HG02642 (cell line): ENCODE measurements around the gene EYS.
A peak's percentile ranks its signal among the peaks of the same experiment; 100 is the strongest.
"Not testable (repeated sequence)": the region's sequence is repeated elsewhere in the genome, so short reads cannot be mapped to it uniquely, and the experiment has no call there.

Source experiments
- ATAC-seq: cut with Tn5 transposase; IDR thresholded peaks from one replicate; pipeline ENCODE4 v1.9.1; 2021; ENCODE audit warnings: mild to moderate bottlenecking; ENCODE audit not compliant: unreplicated experiment, poor library complexity

The EYS gene

GRCh38 chr6:63910863-63911551 lies 1796.0 kb downstream of the EYS start:
- no peak for ATAC-seq

GRCh38 chr6:63904650-63905248 lies 1802.3 kb downstream of the EYS start:
- peak; percentile 54 for ATAC-seq

DNA sequence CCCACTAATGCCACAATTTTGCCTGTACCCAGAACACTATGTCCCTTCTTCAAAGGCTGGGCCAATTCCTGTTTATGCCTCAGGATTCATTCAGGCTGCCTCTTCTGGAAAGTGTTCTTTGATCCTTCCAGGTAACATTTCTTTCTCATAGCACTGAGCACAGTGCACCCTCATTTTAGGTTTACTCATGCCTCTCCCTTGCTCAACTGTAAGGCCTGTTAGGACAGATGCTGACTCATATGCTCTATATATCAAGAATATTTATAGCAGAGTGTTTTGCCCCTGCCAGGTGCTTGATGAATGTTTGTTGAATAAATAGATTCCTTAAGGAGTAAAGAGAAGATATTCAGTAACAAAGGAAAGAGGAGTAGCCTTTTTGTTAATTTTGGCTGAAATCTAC lies 1807.5 kb downstream of the EYS start:
- ATAC-seq = no peak

GRCh38 chr6:63897952-63898351 lies 1809.1 kb downstream of the EYS start:
- ATAC-seq = no peak

- ATAC-seq = no peak
These were observed 1809.6 kb downstream of the EYS start for GRCh38 chr6:63897459-63897858.

GRCh38 chr6:63888416-63888815 lies 1818.6 kb downstream of the EYS start:
- ATAC-seq = no peak

GRCh38 chr6:63887804-63888203 lies 1819.2 kb downstream of the EYS start:
- not testable (repeated sequence) for ATAC-seq

- ATAC-seq = peak; percentile 55
These were observed 1819.8 kb downstream of the EYS start for GRCh38 chr6:63887002-63887751.

DNA sequence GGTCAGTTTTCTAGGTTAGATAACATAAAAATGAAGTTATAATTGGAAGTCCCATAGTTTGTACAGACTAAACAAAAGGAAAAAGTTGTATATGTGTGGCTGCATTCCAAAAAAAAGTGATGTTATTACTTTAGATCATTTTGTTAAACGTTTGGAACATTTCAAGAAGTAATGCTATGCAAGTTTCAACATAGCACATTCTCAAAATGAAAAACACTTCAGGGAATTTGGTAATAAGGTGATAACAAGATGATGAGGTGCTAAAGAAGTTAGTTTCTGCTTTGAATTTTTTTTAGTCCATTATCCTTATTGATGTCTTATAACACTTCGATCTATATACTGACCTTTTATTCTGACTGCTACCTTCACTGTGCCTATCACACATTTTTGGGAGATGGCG lies 1820.7 kb downstream of the EYS start:
- no peak for ATAC-seq

DNA sequence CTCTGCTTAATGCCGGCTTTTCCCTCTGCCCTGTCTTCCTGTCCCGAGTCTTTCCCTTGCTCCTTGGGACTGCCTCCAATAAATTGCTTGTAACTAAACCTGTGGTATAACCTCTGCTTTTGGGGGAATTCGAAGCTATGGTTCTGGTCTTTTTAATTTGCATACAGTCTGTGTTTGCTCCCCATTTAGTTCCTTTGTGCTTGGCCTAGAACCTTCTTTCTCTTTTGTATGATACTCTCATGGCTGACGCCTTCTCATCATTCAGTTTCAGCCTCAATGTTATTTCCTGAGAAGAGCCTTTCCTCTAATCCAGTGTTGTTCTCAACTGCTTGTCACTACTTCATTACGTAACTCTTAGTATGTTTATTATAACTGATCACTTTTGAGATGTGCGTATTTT lies 1823.4 kb downstream of the EYS start:
- ATAC-seq = peak; percentile 49

- no peak for ATAC-seq
These were observed 1824.8 kb downstream of the EYS start for GRCh38 chr6:63882208-63882607.

DNA sequence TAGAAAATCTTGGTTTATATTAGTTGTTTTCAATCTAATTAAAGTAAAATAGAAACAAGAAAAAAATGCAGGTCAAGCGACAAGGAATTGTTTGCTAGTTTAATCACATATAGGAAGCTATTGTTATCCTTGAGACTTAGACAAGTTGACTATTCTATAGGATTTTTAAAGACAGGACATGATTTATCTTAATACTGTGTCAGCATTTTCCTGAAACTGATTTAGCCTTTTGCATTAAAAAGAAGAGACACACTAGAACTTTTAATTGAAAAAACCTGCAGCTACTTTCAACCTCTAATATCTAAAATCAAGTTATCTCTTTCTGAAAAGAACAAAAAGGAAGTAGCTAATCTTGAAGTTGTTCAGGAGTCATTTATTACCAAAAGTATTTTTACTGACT lies 1825.2 kb downstream of the EYS start:
- ATAC-seq = no peak

- ATAC-seq = no peak
These were observed 1834.8 kb downstream of the EYS start for GRCh38 chr6:63872233-63872632.

GRCh38 chr6:63868351-63868750 lies 1838.7 kb downstream of the EYS start:
- no peak for ATAC-seq

DNA sequence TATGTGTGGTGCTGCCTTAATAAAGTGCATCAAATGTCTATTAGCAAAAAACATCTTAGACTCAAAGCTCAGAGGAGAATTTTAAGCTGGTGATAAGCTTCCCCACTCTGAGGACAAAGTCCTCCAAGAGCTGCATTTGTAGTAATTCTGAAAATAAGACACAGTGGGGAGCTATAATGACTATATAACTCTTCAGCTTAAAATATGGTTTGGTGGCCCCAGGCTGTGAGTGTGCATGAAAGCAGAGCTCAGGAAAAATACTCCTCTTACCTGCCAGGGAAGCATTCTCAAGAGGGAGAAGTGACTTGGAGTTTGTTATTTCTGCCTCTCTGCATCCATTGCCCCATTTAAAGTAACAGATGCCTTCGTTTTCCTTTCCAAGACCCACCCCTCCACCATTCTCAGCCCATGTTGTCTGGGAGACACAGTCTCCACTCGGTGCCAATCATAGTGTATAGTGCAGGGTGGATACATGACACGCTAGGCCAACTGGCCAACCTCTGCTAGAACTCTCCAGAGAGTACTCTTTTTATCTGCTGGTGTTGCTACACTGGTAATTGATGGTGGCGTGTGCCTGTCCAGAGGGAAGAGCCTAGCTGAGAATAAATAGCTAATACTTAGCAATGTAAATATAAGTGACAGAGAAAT lies 1842.2 kb downstream of the EYS start:
- ATAC-seq = no peak

DNA sequence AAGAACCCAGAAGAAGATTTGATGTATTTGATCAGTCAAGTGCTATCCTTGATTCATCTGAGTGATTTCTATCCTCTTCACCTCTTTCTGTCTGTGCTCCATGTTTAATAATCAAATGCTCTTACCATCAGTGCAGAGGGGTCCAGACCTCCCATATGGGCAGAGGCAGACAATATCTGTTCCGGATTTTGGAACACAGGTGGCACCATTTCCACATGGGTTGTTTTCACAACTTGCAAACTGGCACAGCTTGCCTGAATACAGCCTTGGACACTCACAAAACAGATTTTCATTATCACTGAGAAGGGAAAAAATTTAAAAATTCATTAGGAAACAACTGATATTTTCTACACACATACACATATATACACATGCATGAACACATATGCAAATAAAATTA lies 1843.0 kb downstream of the EYS start:
- no peak for ATAC-seq

DNA sequence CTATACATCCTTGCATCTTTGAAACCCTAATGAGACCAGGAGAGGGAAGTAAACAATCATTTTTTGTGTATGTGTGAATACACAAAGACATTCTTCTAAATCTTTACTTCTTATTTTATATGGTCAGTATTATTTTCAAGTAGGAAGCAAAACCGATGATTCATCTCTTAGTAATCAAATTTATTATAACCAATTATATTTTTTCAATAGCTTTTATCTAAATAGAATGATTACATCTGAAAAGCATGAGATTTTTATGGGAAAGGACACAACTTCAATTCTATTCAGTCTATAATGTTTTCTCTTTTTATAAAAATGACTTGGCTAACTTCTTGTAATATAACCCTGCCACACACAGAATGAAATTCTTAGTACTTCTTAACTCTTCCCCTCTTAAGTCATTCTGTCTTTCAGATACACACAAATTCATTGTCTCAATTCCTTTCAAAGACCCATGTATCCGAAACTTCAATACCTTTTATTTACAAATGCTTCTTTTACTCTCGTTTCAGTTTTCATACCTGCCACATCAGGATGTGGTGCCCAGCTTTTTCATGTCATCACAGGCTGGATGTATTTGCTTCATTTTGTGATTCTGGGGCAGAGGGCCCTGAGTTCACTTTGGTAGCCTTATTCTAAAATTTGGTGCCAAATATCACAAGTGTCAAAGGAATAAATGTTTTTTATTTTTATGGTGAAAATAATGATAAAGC lies 1844.4 kb downstream of the EYS start:
- ATAC-seq = no peak

DNA sequence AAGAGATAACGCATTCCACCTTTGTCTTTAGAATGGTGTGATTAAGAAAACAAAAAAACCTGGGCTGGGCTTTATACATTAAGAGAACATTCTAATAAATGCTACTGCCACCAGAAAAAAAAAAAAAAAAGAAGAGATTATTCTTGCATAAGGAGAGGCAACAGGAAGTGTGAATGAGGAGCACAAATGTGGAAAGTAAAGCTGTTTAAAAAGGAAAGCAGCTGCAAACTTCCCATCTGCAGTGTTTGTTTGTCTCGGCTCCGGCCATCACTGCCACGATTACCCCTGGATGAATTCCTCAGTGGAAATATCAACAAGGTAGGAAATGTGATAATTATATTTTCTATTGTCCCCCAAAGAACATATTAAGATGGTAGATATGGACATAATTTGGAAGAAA lies 1847.5 kb downstream of the EYS start:
- ATAC-seq = no peak

DNA sequence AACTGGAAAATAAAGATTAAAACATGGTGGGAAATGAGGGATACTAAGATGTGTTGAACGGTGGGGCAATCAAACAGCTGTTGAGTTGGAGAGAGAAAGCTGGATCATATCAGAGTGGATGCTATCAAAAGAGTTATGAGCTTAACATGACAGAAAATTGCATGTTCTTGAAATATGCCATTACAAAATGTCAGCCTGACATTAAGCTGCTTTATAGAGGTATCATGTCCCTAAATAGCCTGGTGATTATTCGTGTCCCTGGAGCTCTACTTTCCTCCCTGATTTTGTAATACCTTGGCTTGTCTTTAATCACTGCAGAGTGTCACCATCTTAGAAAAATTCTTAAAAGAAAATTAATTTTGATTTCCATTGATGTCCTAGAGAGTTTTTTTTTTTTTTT lies 1848.3 kb downstream of the EYS start:
- ATAC-seq = no peak

DNA sequence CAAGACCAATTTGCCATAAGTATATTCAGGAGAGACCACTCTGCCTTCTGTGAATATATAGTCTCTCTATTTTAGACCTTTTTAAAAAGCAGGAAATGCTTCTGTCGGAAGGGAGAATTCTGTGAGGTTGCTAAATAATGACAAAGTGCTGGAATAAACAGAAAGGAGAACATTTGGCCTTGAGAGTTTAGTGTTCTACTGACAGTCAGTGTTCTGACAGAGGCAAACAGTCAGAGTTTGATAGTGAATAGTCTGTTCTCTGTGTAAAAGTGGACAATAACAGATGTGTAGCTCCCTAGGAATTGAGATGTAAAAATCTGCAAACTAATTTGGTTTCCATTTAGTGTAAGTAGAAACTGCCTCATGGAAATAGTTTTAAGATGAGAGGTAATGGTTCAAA lies 1850.8 kb downstream of the EYS start:
- no peak for ATAC-seq

- no peak for ATAC-seq
These were observed 1862.7 kb downstream of the EYS start for GRCh38 chr6:63844287-63844686.
